GM12801 (cell line): ENCODE results near the gene KCNJ10.

Experiments
- CTCF ChIP-seq: IDR thresholded peaks from one replicate; pipeline ENCODE4 v1.5.1; 2011; ENCODE audit warnings: control low read depth; ENCODE audit not compliant: insufficient read length; ENCODE audit errors: extremely low read depth

Gene KCNJ10

GRCh38 chr1:159949123-159949522 lies 120.8 kb downstream of the KCNJ10 start:
- no peak for TF ChIP-seq CTCF
